HK-2 (cell line): Measurements from ENCODE around the gene ZFPM1.
"Not testable (repeated sequence)": the region's sequence is repeated elsewhere in the genome, so short reads cannot be mapped to it uniquely, and the experiment has no call there.

Experiments used
- DNase-seq: peaks from one replicate; pipeline ENCODE4 v3.0.0-alpha.2; 2018; ENCODE audit not compliant: unreplicated experiment

ZFPM1 gene

GRCh38 chr16:88479793-88480760, 27.0 kb downstream of the ZFPM1 start:
- DNase-seq: no peak

- DNase-seq: no peak
Measured at GRCh38 chr16:88480829-88481228, 27.7 kb downstream of the ZFPM1 start.

GRCh38 chr16:88481851-88482250, 28.8 kb downstream of the ZFPM1 start:
- no peak for DNase-seq

- DNase-seq: no peak
Measured at GRCh38 chr16:88482630-88483391, 29.7 kb downstream of the ZFPM1 start.

- no peak for DNase-seq
Measured at GRCh38 chr16:88483392-88483641, 30.2 kb downstream of the ZFPM1 start.

- DNase-seq: no peak
Measured at GRCh38 chr16:88484505-88485365, 31.7 kb downstream of the ZFPM1 start.

- not testable (repeated sequence) for DNase-seq
Measured at GRCh38 chr16:88485366-88485741, 32.3 kb downstream of the ZFPM1 start.

- DNase-seq: no peak
Measured at GRCh38 chr16:88486398-88487123, 33.5 kb downstream of the ZFPM1 start.

GRCh38 chr16:88487124-88487432, 34.0 kb downstream of the ZFPM1 start:
- no peak for DNase-seq

- DNase-seq: no peak
Measured at GRCh38 chr16:88487920-88488851, 35.1 kb downstream of the ZFPM1 start.

GRCh38 chr16:88489163-88489741, 36.2 kb downstream of the ZFPM1 start:
- no peak for DNase-seq

- no peak for DNase-seq
Measured at GRCh38 chr16:88491001-88491559, 38.0 kb downstream of the ZFPM1 start.

GRCh38 chr16:88491560-88492310, 38.7 kb downstream of the ZFPM1 start:
- DNase-seq: no peak

GRCh38 chr16:88493879-88494278, 40.8 kb downstream of the ZFPM1 start:
- no peak for DNase-seq

- no peak for DNase-seq
Measured at GRCh38 chr16:88494335-88495154, 41.5 kb downstream of the ZFPM1 start.

- no peak for DNase-seq
Measured at GRCh38 chr16:88495268-88495772, 42.2 kb downstream of the ZFPM1 start.

GRCh38 chr16:88497561-88498462, 44.7 kb downstream of the ZFPM1 start:
- no peak for DNase-seq
